Thyroid gland (tissue), 4 donors: Measurements from ENCODE around the gene RAB8B. TPM values are rescaled to one million over a fixed set of nuclear protein-coding genes. Genes with fewer than 3 reads are reported as not detected.

Experiments
- DNase-seq, 2 donors: peaks; one replicate each; pipeline ENCODE4 v3.0.0-alpha.2; 2019
- H3K27ac ChIP-seq, 3 donors: fragments of 200-600 bp; sonication (generic); 1 replicate in 2 of 3; 2 replicates in 1 of 3; pipeline ENCODE4 v1.5.1; 2016 to 2019; ENCODE audit warnings: mild to moderate bottlenecking in 1 of 3, moderate library complexity in 1 of 3
- H3K27me3 ChIP-seq: fragments of 200-600 bp; sonication (generic); one replicate; pipeline ENCODE4 v1.5.1; 2019
- H3K36me3 ChIP-seq, 2 donors: fragments of 200-600 bp; sonication (generic); one replicate each; pipeline ENCODE4 v1.5.1; 2016 to 2019
- H3K4me1 ChIP-seq, 2 donors: fragments of 200-600 bp; sonication (generic); one replicate each; pipeline ENCODE4 v1.5.1; 2017 to 2019
- H3K4me3 ChIP-seq, 3 donors: fragments of 200-600 bp; sonication (generic); replicated peaks in 1 of 3; 1 replicate in 2 of 3; 2 replicates in 1 of 3; pipeline ENCODE4 v1.5.1; 2016; ENCODE audit warnings: mild to moderate bottlenecking in 1 of 3
- H3K9me3 ChIP-seq: fragments of 200-600 bp; sonication (generic); one replicate; pipeline ENCODE4 v1.5.1; 2017
- POLR2A ChIP-seq, 2 donors: fragments of 450-650 bp; IDR thresholded peaks; one replicate each; pipeline ENCODE4 v1.6.1; 2017; ENCODE audit warnings: antibody characterized with exemption in 2 of 2, mild to moderate bottlenecking in 2 of 2, moderate library complexity in 1 of 2
- WGBS, 2 donors: methylation state at CpG; one replicate each; pipeline ENCODE4 v1.1.5; 2017; 5-methylcytosine and 5-hydroxymethylcytosine counted together
- intact Hi-C: fragments of 100-400 bp; cut with DNase I; formaldehyde crosslinking; loops from one replicate; pipeline ENCODE4 v1.15.1; 2023
- total RNA-seq, 4 donors: library from RNA; depleted of rRNA; stranded (reverse); fragments of >200 nt; gene quantifications; one replicate each; pipeline ENCODE4 v1.2.3, GENCODE V29; 2016
- TF ChIP-seq, protein P1 (sequence below), 6 experiments: fragments of 200-600 bp in 3 of 6; fragments of 450-650 bp in 3 of 6; sonication (generic) in 3 of 6; IDR thresholded peaks; one replicate each; pipeline ENCODE4 v1.5.1; 2016 to 2019; ENCODE audit warnings: antibody characterized with exemption in 6 of 6, mild to moderate bottlenecking in 2 of 6, inconsistent platforms in 1 of 6, moderate library complexity in 1 of 6

Gene RAB8B
- total RNA-seq, 4 donors from 2014 or later: 17.6 to 36.0 (median 22.1) TPM

DNA sequence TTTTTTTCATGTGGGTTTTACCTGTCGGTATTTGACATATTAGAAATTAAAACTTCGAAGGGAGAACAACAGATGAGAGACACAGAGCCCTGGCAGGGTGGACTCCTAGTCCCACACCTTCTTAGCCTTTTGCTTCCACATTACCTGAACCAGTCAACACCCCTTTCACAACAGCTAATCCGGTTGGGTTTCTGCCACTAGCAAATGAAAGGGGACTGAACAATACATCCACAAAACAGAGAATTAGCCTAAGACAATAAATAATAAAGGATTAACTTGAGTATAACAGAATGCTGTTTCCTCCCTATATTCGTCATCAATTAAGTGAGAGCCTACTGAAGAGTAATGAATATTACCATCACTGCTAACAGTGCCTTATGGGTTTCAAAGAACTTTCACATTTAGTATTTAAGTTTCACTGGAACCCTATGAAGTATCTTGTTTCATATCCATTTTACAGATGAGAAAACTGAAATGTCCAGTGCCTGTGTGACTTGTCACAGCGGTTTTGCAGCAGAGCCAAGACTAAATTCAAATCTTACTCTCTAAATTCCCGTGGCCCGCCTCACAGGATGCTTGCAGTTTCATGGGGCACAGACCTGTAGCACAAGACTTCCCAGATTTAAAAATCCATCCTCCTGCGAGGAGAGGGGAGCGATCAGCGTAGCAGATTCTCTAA lies 1.0 kb upstream of the RAB8B start:
- peak overlapping the region in 2 of 3 donors; percentile 38 to 64 for H3K4me3 ChIP-seq
- no peaks in the 10 kb centered on the region for H3K9me3 ChIP-seq
- intact Hi-C loops: loop anchor here (10.0 kb wide), 1 partner anchor 86 kb away; the partner anchor contains the start of gene APH1B
- no peaks in the 10 kb centered on the region for H3K36me3 ChIP-seq
- WGBS, 2 donors: 45% methylated on average over 10 of the region's 10 CpGs
- DNase-seq: no peak
- no peaks in the 10 kb centered on the region for H3K27me3 ChIP-seq
- H3K27ac ChIP-seq: peak overlapping the region in 2 of 3 donors; percentile 30 to 43
- TF ChIP-seq, protein P1, sequence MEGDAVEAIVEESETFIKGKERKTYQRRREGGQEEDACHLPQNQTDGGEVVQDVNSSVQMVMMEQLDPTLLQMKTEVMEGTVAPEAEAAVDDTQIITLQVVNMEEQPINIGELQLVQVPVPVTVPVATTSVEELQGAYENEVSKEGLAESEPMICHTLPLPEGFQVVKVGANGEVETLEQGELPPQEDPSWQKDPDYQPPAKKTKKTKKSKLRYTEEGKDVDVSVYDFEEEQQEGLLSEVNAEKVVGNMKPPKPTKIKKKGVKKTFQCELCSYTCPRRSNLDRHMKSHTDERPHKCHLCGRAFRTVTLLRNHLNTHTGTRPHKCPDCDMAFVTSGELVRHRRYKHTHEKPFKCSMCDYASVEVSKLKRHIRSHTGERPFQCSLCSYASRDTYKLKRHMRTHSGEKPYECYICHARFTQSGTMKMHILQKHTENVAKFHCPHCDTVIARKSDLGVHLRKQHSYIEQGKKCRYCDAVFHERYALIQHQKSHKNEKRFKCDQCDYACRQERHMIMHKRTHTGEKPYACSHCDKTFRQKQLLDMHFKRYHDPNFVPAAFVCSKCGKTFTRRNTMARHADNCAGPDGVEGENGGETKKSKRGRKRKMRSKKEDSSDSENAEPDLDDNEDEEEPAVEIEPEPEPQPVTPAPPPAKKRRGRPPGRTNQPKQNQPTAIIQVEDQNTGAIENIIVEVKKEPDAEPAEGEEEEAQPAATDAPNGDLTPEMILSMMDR (IDR thresholded peaks at IDR 0.05): no peak
- TF ChIP-seq POLR2A (IDR thresholded peaks at IDR 0.05): no peak
- H3K4me1 ChIP-seq: peaks cover 7 to 19% of the 10 kb centered on the region in 2 donors

DNA sequence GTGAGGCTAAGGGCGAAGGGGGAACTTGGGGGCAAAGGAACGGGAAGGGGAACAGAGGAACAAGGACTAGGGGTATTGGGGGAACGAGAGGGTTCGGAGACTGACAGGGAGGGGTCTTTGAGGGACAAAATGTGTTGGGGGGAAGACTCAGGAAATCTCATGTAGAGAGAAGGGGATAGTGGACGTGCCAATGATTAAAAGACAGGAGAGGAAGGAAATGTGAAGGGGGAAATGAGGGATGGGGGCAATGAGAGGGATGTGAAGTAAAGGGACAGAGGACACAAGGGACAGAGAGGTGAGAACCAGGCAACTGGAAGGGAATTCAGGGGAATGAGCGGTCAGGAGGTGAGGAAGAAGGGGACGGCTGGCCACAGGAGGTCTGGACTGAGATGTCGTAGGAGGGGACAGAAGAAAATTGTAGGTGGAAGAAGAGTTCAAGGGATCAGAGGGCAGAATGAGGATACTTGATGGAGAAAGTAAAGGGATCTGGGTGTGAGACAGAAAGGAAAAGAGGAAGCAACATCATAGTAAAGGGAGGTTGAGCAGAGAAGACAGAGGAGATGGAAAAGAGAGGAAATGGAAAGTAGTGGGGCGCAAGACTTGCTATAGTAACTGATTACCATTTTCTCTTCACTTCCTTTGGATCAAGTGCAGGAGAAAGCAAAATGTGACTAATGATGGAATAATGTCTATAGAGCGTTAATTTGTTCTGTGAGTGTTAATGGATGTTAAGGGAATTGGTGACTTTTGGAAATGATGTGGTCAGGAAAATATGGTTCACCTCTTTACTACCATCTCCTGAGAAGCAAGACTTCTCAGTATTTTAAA lies 749 bp downstream of the RAB8B start:
- Histone ChIP-seq H3K27me3 (no peaks in the 10 kb centered on the region), H3K4me3 (peak overlapping the region; percentile 64 to 83 (median 74)), H3K36me3 (no peaks in the 10 kb centered on the region), H3K4me1 (peaks cover 7 to 26% of the 10 kb centered on the region in 2 donors), H3K9me3 (no peaks in the 10 kb centered on the region), H3K27ac (peak overlapping the region; percentile 45 to 76 (median 52))
- intact Hi-C loops: loop anchor here (10.0 kb wide), 1 partner anchor 85 kb away; the partner anchor contains the start of gene APH1B
- no peak for TF ChIP-seq POLR2A (IDR thresholded peaks at IDR 0.05)
- TF ChIP-seq, protein P1 (IDR thresholded peaks at IDR 0.05): no peak
- 13 to 22% methylated on average over 10 of the region's 10 CpGs for WGBS, 2 donors
- no peak for DNase-seq

DNA sequence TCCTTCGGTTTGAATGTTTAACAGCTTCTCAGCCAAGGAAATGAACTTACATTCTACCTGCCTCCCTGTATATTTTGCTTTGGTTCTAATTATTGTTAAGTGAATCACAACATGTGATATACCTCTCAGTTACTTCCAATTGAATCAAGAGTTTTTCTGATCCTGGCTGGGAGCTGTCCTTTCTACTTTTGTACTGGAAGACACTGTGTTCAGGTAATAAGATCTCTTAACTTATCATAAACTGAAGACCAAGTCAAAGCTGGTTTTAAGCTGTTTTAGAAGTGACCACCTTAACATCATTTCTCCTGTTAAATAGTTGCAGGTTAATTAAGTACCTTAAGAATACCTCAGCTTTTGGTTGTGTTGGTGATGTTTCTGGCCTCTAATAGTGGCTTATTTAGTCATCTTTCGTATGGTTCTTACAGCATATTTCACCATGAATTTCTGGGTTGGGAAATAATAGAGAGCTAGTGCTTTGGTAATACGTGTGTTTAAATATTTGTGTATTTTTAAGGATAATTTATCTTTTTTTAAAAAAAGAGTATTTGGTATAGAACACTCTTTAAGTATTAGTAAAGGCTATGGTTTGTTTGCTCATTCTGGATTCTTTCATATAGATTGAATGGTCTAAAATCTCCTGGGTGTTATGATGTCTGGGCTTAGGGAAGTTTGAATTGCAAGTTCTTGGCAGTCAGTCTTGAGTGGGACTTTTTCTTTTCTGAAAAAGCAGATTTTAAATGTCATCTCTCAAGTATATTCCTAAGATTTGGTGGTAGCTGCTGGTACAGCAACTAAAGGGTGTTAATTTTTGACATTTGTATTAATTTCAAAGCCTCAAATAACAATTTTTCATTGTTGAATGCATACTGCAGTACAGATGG lies 1.6 kb downstream of the RAB8B start:
- Histone ChIP-seq H3K27ac (no peak overlapping the region), H3K4me1 (peaks cover 7 to 34% of the 10 kb centered on the region in 2 donors), H3K36me3 (no peaks in the 10 kb centered on the region), H3K27me3 (no peaks in the 10 kb centered on the region), H3K9me3 (no peaks in the 10 kb centered on the region), H3K4me3 (no peak overlapping the region)
- no peak for DNase-seq
- intact Hi-C loops: no loop called here
- no peak for TF ChIP-seq POLR2A (IDR thresholded peaks at IDR 0.05)
- TF ChIP-seq, protein P1 (IDR thresholded peaks at IDR 0.05): no peak
- 72 to 76% methylated on average over 3 of the region's 3 CpGs for WGBS, 2 donors

DNA sequence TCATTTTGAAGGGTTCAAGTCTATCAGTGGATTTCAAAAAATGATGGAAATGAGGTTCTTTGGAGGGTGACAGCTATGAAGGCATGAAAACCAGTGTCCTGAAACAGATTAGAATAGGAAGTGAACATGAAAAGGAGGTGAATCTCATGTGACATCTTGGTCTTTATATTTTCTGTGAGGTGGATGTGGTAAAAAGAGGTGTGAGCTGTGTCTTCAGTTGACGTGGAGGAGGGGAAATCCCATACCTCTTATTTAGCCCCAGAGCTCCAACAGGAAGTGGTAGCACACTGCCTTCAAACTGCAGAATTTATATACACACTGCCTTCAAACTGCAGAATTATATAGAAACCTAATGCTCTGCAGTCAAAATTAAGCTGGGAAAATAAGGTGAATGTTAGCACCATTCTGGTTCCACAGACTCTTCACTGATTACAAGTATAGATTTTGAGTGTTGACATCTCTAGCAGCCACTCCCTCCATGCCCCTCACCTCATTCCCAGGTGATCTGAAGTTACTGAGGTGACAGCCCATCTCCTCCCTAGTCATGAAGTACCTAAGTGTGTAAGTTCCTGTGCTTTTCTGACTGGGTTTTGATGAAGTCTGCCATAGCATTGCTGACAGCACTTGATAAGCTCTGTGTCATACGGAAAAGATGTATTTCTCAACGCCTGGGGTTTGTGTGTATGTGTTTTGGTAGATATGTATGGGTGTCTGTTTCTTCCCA lies 2.7 kb downstream of the RAB8B start:
- Histone ChIP-seq H3K27ac (no peak overlapping the region), H3K9me3 (no peaks in the 10 kb centered on the region), H3K36me3 (no peaks in the 10 kb centered on the region), H3K27me3 (no peaks in the 10 kb centered on the region), H3K4me1 (peaks cover 7 to 35% of the 10 kb centered on the region in 2 donors), H3K4me3 (no peak overlapping the region)
- intact Hi-C loops: no loop called here
- WGBS, 2 donors: 82 to 89% methylated on average over 3 of the region's 3 CpGs
- no peak for DNase-seq
- TF ChIP-seq POLR2A (IDR thresholded peaks at IDR 0.05): no peak
- TF ChIP-seq, protein P1 (IDR thresholded peaks at IDR 0.05): no peak
